ENCODE results near the gene CACNB3.

CACNB3 gene

DNA sequence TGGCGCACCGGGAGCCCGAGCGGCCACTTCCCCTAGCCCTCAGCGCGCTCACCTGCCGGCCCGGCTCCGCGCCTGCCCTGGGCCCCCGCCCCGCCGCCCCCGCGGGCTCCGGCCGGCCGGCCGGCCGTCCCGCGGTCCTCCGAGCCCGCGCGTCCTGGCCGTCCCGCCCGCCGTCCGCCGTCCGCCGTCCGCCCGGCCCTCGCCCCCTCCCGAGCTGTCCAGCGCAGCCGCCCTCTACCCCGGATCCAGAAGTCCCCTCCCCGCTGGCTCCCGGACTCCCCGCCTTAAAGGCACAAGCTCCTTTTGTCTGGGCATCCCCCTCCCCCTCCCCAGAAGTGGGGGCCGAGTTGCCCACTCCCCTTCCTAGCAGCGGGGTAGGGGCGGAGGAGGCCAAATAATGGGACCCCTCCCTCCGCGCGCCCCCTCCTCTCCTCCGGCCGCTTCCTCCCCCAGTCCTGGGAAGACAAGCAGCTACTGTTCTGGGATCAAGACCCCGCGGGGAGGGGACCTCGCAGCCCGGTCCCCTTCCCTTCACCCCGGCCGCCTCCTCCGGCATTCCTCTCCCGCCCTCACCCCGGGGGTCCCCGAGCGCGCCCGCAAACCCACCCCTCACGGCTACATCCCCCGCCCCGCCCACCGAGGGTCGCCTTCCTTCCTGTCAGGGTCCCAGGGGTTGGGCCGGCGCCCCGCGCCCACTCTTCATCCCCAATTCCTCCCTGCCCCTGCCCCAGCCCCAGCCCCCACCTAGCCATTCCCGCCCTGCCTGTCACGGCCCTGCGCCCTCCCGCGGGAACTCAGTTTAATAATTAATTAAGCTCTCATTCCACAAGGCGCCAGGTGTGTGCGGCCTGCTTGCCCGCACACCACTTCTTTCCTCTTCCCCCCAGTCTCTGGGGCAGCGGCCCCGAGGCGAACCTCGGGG is 29.2 kb upstream of the CACNB3 start, which contains the start of gene ADCY6:
Gene ADCY6 (minus strand): TSS at position 236 of the 922 bp plus-strand sequence. CDS start 5,655 bp downstream, outside the sequence.
- no peak for DNase-seq (ENCODE audit: low read depth in 2 of 2)

- no peak for DNase-seq (ENCODE audit: low read depth in 2 of 2)
Observed at GRCh38 chr12:48789858-48790326, 28.4 kb upstream of the CACNB3 start.

- DNase-seq (ENCODE audit: low read depth in 2 of 2) = no peak
Observed at GRCh38 chr12:48793696-48794095, 24.6 kb upstream of the CACNB3 start.

- no peak for DNase-seq (ENCODE audit: low read depth in 2 of 2)
Observed at GRCh38 chr12:48794870-48795269, 23.4 kb upstream of the CACNB3 start.

DNA sequence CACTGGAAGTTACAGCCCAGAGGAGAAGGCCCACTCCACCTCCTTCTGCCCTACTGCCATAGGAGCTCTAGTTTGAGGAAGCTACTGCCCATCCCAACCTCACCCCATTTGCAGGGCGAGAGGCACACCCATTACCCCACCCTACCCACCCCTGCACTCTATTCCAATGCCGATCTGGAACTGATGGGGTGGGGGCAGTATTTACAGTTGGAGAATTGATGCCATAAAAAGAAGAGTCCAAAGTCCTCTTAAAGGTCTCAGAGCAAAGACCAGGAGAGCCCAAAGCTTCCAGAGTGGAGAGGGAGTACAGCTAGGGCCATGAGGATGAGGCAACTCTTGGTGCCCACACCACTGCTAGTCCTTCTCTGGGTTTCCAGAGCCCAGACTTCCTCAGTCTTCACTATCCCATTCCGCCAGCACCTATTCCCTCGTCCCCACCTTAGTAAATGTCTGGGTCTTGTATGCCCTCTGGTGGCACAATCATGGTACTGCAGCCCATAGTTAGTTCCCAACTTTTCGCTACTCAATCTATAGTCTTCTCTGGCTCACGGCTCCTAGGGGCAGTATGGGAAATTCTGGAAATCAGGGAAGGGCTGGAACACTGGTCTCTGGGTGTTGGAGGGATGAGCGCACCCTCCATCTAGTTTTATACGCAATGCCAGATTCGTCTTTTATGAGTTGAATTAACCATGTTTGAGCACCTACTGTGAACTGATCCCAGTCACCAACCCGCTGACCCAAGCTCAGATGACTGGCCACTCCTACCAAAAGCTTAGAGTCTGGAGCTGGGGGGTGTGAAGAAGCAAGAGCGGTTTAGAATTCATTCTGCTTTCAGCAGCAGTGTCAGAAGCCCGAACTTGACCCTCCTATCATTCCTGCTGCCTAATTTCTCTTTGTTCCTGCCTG is 22.5 kb upstream of the CACNB3 start:
- no peak for DNase-seq (ENCODE audit: low read depth in 2 of 2)

DNA sequence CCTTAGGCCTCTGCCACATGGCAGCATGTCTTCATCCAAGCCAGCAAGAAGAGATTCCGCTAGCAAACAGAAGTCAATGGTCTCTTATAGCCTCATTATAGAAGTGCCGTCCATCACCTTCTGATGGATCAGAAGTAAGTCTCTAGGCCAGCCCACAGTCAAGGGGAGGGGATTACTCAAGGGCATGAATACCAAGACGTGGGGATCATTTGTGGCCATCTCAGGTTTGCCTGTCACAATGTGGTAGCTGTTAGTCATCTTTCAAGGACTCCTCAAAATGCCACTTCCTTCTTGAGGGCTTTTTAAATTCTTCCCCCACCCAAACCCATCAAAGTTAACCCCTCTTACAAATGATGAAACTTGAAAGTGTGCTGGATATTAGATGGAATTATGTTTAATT is 21.3 kb upstream of the CACNB3 start:
- DNase-seq (ENCODE audit: low read depth in 2 of 2) = no peak

DNA sequence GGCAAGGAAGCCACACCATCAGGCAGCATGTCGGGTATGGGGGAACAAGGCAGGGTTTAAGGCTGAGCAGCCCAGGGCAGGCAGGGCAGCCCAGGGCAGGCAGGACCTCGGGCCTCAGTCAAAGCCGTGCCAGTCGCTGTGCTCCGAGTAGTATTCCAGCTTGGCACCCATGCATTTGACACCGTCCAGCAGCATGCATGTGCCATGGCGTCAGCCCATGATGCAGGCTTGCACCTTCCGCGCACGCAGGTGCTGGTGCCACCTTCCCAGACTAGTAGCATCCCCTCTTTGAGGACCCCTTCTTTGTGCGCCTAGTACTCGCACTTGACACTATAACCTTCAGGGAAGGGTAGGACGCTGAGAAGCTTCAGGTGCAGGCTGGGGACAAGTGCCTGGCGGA is 17.8 kb upstream of the CACNB3 start:
- DNase-seq (ENCODE audit: low read depth in 2 of 2) = no peak

GRCh38 chr12:48800971-48801370 is 17.3 kb upstream of the CACNB3 start:
- no peak for DNase-seq (ENCODE audit: low read depth in 2 of 2)

DNA sequence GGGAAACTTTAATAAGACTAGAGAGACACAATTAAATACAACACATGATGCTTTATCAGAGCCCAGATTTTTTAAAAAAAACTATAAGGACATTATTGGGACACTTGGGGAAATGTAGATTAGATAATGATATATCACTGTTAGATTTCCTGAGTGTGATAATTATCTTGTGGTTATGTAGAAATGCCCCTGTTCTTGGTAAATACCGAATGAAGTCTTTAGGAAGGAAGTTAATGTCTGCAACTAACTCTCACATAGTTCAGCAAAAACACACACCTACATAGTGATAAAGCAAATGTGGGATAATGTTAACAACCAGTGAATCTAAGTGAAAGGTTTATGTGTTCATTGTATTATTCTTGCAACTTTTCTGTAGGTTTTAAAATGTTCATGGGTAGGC is 14.6 kb upstream of the CACNB3 start:
- no peak for DNase-seq (ENCODE audit: low read depth in 2 of 2)

DNA sequence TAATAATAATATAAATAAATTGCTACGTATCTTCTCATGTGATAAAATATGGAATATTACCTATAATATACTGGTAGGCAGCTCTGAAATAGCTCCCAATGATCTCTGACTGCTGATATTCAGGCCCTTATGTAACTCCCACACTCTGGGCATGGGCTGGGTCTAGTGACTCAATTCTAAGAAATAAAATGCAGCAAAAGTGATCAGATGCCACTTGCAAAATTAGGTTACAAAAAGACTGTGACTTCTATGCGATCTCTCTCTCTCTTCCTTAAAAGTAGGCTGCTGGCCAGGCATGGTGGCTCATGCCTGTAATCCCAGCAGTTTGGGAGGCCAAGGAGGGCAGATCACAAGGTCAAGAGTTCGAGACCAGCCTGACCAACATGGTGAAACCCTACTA is 10.3 kb upstream of the CACNB3 start:
- DNase-seq (ENCODE audit: low read depth in 2 of 2) = no peak

- no peak for DNase-seq (ENCODE audit: low read depth in 2 of 2)
Observed at GRCh38 chr12:48810903-48811431, 7.3 kb upstream of the CACNB3 start.

GRCh38 chr12:48811437-48812090 is 6.7 kb upstream of the CACNB3 start:
- DNase-seq (ENCODE audit: low read depth in 2 of 2) = no peak

DNA sequence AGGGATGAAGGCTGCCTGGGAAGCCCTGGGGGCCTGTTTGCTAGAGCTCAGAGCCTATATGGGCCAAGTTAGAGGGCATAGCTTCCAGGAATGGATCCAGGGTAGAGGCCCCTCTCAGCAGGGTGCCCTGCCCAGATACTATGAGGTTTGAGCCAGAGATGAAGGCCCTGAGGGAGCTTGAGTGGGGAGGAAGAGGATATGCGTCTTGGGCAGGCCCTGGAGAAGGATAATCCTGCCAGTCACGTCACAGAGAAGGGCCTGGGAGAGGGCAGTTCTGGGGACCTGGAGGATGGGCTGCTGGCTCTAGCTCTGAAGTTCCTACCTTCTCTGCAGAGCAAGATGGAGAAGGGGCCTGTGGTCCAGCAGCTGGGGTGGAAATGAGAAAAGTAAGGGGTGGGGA is 5.9 kb upstream of the CACNB3 start:
- DNase-seq (ENCODE audit: low read depth in 2 of 2) = no peak

DNA sequence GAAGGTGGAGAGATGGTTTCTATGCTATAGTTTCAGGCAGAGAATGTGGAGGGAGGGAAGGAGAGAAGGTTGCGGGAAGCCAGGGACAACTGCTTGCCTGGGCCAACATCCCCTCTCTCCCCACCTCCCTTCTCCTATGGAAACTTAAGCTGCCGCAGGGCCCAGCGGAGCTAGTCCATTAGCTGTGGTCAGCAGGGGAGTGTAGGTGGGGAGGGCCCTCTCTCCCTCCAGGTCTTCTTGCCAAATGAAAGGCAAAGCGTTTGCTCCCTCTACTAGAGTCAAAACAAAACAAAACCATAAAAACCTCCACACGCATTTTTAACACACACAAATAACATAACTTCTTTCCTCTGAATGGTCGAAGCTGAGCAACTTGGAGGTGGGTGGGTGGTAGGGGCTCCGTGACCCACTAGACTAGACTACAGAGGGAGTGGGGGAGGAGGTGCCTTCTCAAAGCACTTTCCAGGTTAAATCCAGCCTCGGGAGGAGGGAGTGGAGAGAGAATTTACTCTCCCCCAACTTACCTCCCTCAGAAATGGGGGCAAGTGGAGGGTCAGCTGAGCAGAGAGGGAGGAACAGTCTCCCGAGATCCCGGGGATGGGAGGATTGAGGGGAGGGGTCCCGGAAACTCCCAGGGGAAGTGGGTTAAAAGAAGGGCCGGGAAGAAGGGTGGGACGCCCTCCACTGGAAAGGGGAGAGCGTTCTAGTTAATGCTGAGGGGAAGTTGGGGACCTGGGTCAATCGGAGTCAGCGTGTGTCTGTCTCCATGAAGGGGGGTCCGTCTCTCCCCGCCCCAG is 4.6 kb upstream of the CACNB3 start:
- no peak for DNase-seq (ENCODE audit: low read depth in 2 of 2)

DNA sequence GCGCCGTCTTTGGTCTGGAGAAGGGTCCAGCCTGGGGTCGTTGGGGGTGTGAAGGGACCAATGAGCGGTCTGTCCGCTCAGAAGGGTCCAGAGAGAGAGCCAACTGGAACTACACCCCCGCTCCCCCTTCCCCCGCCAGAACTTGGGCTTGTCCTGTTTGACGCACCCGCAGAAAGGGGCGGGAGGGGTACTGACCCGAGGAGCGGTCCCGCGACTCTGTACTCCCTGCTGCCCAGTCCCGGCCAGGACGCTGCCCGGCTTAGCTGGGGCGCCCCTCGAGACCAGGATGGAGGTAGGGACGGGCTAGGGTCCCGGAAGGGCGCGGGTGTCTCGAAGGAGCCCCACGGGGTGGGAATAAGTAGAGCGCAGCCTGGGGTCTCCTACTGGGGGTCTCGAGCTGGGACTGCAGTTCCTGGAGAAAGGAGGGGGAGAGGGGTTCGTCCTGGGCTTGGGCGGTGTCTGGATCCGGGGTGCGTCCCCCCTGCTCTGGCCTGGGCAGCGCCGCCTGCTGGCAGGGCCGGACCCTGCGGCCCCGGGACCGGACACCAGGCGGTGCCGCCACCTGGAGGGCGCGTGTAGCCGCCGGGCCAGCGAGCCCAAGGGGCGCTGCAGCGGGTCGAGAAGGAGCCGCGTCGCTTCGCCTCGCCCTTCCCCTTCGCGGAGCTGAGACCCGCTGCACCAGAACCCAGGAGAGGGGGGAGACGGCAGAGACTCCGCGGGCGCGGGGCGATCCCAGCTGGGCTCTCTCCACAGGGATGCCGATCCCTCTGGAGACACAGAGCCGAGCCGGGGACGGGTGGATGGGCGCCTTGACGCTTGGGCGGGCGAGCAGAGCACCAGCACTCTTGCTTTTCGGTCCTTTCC is 3.8 kb upstream of the CACNB3 start:
- DNase-seq (ENCODE audit: low read depth in 2 of 2) = peak; percentile 31

GRCh38 chr12:48815126-48816110 is 2.9 kb upstream of the CACNB3 start:
- no peak for DNase-seq (ENCODE audit: low read depth in 2 of 2)

- no peak for DNase-seq (ENCODE audit: low read depth in 2 of 2)
Observed at GRCh38 chr12:48816143-48816854, 2.0 kb upstream of the CACNB3 start.

Data from activated CD8-positive, alpha-beta memory T cell treated with anti-CD3 and anti-CD28 coated beads for 4 hours (primary cell).